HEK293 (cell line): Measurements from ENCODE around the gene XPOT.
A peak's percentile ranks its signal among the peaks of the same experiment; 100 is the strongest.

Experiments used
- CTCF ChIA-PET: fragments of 350-600 bp; formaldehyde crosslinking; extraction: SDS; loops from one replicate; lab custom pipeline; 2021; ENCODE audit warnings: antibody characterized with exemption; lab: Yijun Ruan, JAX
- POLR2A ChIA-PET: fragments of 300-600 bp; formaldehyde crosslinking; extraction: SDS; loops from one replicate; lab custom pipeline; 2020; ENCODE audit warnings: antibody characterized with exemption, inconsistent platforms; lab: Yijun Ruan, JAX
- H3K27ac ChIP-seq: fragments of 200-500 bp; sonication (Bioruptor generic); 2 replicates; pipeline ENCODE4 v1.5.1; 2014; ENCODE audit warnings: low read depth, low read length, control low read depth, inconsistent platforms; ENCODE audit errors: extremely low read depth
- H3K36me3 ChIP-seq, 2 experiments: fragments of 200-500 bp in 1 of 2; sonication (Bioruptor generic) in 1 of 2; 1 replicate in 1 of 2; 2 replicates in 1 of 2; pipeline ENCODE4 v1.5.1; 2014 to 2017; ENCODE audit warnings: inconsistent platforms in 2 of 2, low read length in 2 of 2; ENCODE audit not compliant: control insufficient read depth in 2 of 2, insufficient read depth in 1 of 2
- H3K4me1 ChIP-seq: fragments of 200-500 bp; sonication (Bioruptor generic); 2 replicates; pipeline ENCODE4 v1.5.1; 2014; ENCODE audit warnings: mild to moderate bottlenecking, low read length, inconsistent platforms; ENCODE audit not compliant: control insufficient read depth, insufficient read depth
- H3K4me3 ChIP-seq: 2 replicates; pipeline ENCODE4 v1.5.1; 2011; ENCODE audit warnings: low read depth, mild to moderate bottlenecking, control low read depth, low read length, moderate library complexity
- H3K9me3 ChIP-seq: fragments of 200-500 bp; sonication (Bioruptor generic); 2 replicates; pipeline ENCODE4 v1.5.1; 2014; ENCODE audit warnings: low read depth, low read length, inconsistent platforms; ENCODE audit not compliant: control insufficient read depth, insufficient read depth
- IKZF3 ChIP-seq: fragments of 450-650 bp; IDR thresholded peaks from 2 replicates; pipeline ENCODE4 v1.5.0; 2018; ENCODE audit warnings: missing biosample characterization, mild to moderate bottlenecking, missing genetic modification characterization, moderate library complexity
- MZF1 ChIP-seq: fragments of 450-650 bp; formaldehyde crosslinking; IDR thresholded peaks from 2 replicates; pipeline ENCODE4 v1.5.1; 2017; ENCODE audit warnings: missing biosample characterization, missing genetic modification characterization, borderline replicate concordance
- PBX3 ChIP-seq: sonication (generic); formaldehyde crosslinking; IDR thresholded peaks from 2 replicates; pipeline ENCODE4 v1.8.1; 2022; ENCODE audit warnings: mild to moderate bottlenecking, moderate library complexity, missing genetic modification reagents
- SALL2 ChIP-seq: fragments of 450-650 bp; formaldehyde crosslinking; IDR thresholded peaks from 2 replicates; pipeline ENCODE4 v1.5.0; 2017; ENCODE audit warnings: missing biosample characterization, mild to moderate bottlenecking, missing genetic modification characterization, borderline replicate concordance
- ZBTB10 ChIP-seq: fragments of 450-650 bp; formaldehyde crosslinking; IDR thresholded peaks from 2 replicates; pipeline ENCODE4 v1.5.1; 2016; ENCODE audit warnings: missing biosample characterization, missing genetic modification characterization
- ZBTB17 ChIP-seq: fragments of 450-650 bp; formaldehyde crosslinking; IDR thresholded peaks from 2 replicates; pipeline ENCODE4 v1.5.1; 2016; ENCODE audit warnings: missing biosample characterization, missing genetic modification characterization
- ZBTB44 ChIP-seq: fragments of 450-650 bp; IDR thresholded peaks from 2 replicates; pipeline ENCODE4 v1.5.1; 2018; ENCODE audit warnings: missing biosample characterization, mild to moderate bottlenecking, missing genetic modification characterization
- ZEB2 ChIP-seq: fragments of 450-650 bp; formaldehyde crosslinking; IDR thresholded peaks from 2 replicates; pipeline ENCODE4 v1.5.1; 2016; ENCODE audit warnings: missing biosample characterization, missing genetic modification characterization
- ZFHX2 ChIP-seq: fragments of 450-650 bp; formaldehyde crosslinking; conservative IDR thresholded peaks from 2 replicates; pipeline ENCODE4 v1.5.1; 2016; ENCODE audit warnings: missing biosample characterization, missing genetic modification characterization
- ZNF10 ChIP-seq: fragments of 450-650 bp; formaldehyde crosslinking; IDR thresholded peaks from 2 replicates; pipeline ENCODE4 v1.5.1; 2017; ENCODE audit warnings: missing biosample characterization, missing genetic modification characterization
- ZNF175 ChIP-seq: fragments of 450-650 bp; formaldehyde crosslinking; IDR thresholded peaks from 2 replicates; pipeline ENCODE4 v1.5.1; 2016; ENCODE audit warnings: missing biosample characterization, missing genetic modification characterization
- ZNF221 ChIP-seq: fragments of 450-650 bp; formaldehyde crosslinking; IDR thresholded peaks from 2 replicates; pipeline ENCODE4 v1.5.1; 2017; ENCODE audit warnings: missing biosample characterization, missing genetic modification characterization, borderline replicate concordance
- ZNF433 ChIP-seq: fragments of 450-650 bp; formaldehyde crosslinking; IDR thresholded peaks from 2 replicates; pipeline ENCODE4 v1.5.1; 2016; ENCODE audit warnings: missing biosample characterization, missing genetic modification characterization, low read depth
- ZNF548 ChIP-seq: fragments of 450-650 bp; formaldehyde crosslinking; IDR thresholded peaks from 2 replicates; pipeline ENCODE4 v1.5.1; 2016; ENCODE audit warnings: missing biosample characterization, missing genetic modification characterization
- ZNF654 ChIP-seq: fragments of 450-650 bp; formaldehyde crosslinking; IDR thresholded peaks from 2 replicates; pipeline ENCODE4 v1.5.1; 2016; ENCODE audit warnings: low read depth, missing biosample characterization, missing genetic modification characterization
- TF ChIP-seq, protein P1 (sequence below): fragments of 450-650 bp; formaldehyde crosslinking; IDR thresholded peaks from 2 replicates; pipeline ENCODE4 v1.5.1; 2016; ENCODE audit warnings: missing biosample characterization, missing genetic modification characterization

The XPOT gene

GRCh38 chr12:64385019-64385418 is 19.2 kb upstream of the XPOT start (continued):
- TF ChIP-seq ZBTB10: no peak
- TF ChIP-seq PBX3: no peak
- TF ChIP-seq, protein P1, sequence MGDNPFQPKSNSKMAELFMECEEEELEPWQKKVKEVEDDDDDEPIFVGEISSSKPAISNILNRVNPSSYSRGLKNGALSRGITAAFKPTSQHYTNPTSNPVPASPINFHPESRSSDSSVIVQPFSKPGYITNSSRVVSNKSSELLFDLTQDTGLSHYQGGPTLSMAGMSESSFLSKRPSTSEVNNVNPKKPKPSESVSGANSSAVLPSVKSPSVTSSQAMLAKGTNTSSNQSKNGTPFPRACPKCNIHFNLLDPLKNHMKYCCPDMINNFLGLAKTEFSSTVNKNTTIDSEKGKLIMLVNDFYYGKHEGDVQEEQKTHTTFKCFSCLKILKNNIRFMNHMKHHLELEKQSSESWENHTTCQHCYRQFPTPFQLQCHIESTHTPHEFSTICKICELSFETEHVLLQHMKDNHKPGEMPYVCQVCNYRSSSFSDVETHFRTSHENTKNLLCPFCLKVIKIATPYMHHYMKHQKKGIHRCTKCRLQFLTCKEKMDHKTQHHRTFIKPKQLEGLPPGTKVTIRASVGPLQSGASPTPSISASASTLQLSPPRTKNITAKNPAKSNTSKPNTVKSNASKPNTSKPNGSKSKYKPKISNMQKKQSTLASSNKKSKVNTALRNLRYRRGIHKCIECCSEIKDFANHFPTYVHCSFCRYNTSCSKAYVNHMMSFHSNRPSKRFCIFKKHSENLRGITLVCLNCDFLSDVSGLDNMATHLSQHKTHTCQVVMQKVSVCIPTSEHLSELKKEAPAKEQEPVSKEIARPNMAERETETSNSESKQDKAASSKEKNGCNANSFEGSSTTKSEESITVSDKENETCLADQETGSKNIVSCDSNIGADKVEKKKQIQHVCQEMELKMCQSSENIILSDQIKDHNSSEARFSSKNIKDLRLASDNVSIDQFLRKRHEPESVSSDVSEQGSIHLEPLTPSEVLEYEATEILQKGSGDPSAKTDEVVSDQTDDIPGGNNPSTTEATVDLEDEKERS (tag by site-specific recombination): no peak
- no peak for TF ChIP-seq ZFHX2
- TF ChIP-seq ZNF10 (tag by site-specific recombination): no peak
- TF ChIP-seq ZNF175 (tag by site-specific recombination): no peak
- TF ChIP-seq SALL2 (tag by site-specific recombination): no peak
- TF ChIP-seq IKZF3 (tag by site-specific recombination): no peak
- TF ChIP-seq ZEB2 (tag by site-specific recombination): no peak
- no peak for TF ChIP-seq ZBTB44 (tag by site-specific recombination)
- no peak for TF ChIP-seq ZNF433 (tag by site-specific recombination)

DNA sequence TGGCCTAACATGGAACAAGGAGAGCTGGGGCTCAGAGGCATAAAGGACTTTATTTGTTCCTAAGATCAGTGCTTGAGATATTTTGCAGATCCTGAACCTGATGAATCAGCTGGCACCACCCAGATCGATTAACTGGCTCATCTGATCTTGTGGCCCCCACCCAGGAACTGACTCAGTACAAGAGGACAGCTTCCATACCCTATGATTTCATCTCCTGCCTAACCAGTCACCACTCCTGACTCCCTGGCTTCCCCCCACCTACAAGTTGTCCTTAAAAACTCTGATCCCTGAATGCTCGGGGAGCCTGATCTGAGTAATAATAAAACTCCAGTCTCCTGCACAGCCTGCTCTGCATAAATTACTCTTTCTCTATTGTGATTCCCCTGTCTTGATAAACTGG is 18.7 kb upstream of the XPOT start:
- Histone ChIP-seq H3K27ac (no peak overlapping the region), H3K36me3 (no peaks in the 10 kb centered on the region), H3K4me3 (no peak overlapping the region), H3K9me3 (no peaks in the 10 kb centered on the region), H3K4me1 (0 out of 2 replicates have a peak, but pooled peaks cover 2% of the 10 kb centered on the region)
- ChIA-PET CTCF (interaction anchor here (0.7 kb wide), 1 partner anchor 12 kb away, joined by 3 read pairs; no protein-coding TSS in a partner anchor), POLR2A (no interaction called here)
- no peak for TF ChIP-seq MZF1 (tag by site-specific recombination)
- TF ChIP-seq ZBTB17 (tag by site-specific recombination): peak; percentile 26; the same call in 1 of the 2 replicates
- no peak for TF ChIP-seq ZNF654 (tag by site-specific recombination)
- TF ChIP-seq ZNF548 (tag by site-specific recombination): no peak
- TF ChIP-seq ZNF221: no peak
